ENCODE results near the gene PCDHB16. TPM values are rescaled to one million over a fixed set of nuclear protein-coding genes. Genes with fewer than 3 reads are reported as not detected.
"Not testable (repeated sequence)": the region's sequence is repeated elsewhere in the genome, so short reads cannot be mapped to it uniquely, and the experiment has no call there.

PCDHB16 gene
- total and polyA plus RNA-seq, 4 experiments from 2014 or later: not detected

DNA sequence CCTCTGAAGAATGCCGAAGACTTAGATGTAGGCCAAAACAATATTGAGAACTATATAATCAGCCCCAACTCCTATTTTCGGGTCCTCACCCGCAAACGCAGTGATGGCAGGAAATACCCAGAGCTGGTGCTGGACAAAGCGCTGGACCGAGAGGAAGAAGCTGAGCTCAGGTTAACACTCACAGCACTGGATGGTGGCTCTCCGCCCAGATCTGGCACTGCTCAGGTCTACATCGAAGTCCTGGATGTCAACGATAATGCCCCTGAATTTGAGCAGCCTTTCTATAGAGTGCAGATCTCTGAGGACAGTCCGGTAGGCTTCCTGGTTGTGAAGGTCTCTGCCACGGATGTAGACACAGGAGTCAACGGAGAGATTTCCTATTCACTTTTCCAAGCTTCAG, 32.4 kb downstream of the PCDHB16 start:
- CTCF ChIA-PET (ENCODE audit: partially characterized antibody): interaction anchor here (0.8 kb wide), 1 partner anchor 12 kb away, joined by 3 read pairs; no protein-coding TSS in a partner anchor
- H3K4me1 ChIP-seq (ENCODE audit: insufficient read depth, low read length); H3K36me3 Mint-ChIP-seq; H3K36me3 ChIP-seq (ENCODE audit: insufficient read depth, low read length); H3K9me3 ChIP-seq (ENCODE audit: control insufficient read depth in 1 of 2, low read length in 2 of 2); H3K4me3 ChIP-seq (ENCODE audit: low read length in 2 of 2); DNase-seq; H3K27ac ChIP-seq (ENCODE audit: low read depth, low read length); POLR2A ChIA-PET (ENCODE audit: partially characterized antibody); H3K27ac Mint-ChIP-seq; H3K27me3 ChIP-seq (ENCODE audit: insufficient read depth, low read length); H3K4me1 Mint-ChIP-seq: not testable (repeated sequence)
- peak overlapping the region in 1 of 8 donors; percentile 55 for H3K4me3 Mint-ChIP-seq
- H3K27me3 Mint-ChIP-seq: peaks cover 37 to 39% of the 10 kb centered on the region in 2 donors
- intact Hi-C loops (cut with micrococcal nuclease): loop anchor here (2.0 kb wide), 1 partner anchor 344 kb away; no protein-coding TSS in a partner anchor
- H3K9me3 Mint-ChIP-seq: peaks cover under 1 to 57% (median 44%) of the 10 kb centered on the region in 8 donors

DNA sequence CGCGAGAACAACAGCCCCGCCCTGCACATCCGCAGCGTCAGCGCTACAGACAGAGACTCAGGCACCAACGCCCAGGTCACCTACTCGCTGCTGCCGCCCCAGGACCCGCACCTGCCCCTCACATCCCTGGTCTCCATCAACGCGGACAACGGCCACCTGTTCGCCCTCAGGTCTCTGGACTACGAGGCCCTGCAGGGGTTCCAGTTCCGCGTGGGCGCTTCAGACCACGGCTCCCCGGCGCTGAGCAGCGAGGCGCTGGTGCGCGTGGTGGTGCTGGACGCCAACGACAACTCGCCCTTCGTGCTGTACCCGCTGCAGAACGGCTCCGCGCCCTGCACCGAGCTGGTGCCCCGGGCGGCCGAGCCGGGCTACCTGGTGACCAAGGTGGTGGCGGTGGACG, 33.3 kb downstream of the PCDHB16 start:
- H3K9me3 ChIP-seq (ENCODE audit: control insufficient read depth in 1 of 2, low read length in 2 of 2); H3K27ac ChIP-seq (ENCODE audit: low read depth, low read length); CTCF ChIA-PET (ENCODE audit: partially characterized antibody); H3K27me3 ChIP-seq (ENCODE audit: insufficient read depth, low read length); H3K4me3 Mint-ChIP-seq; H3K36me3 Mint-ChIP-seq; DNase-seq; H3K36me3 ChIP-seq (ENCODE audit: insufficient read depth, low read length); H3K4me1 Mint-ChIP-seq; POLR2A ChIA-PET (ENCODE audit: partially characterized antibody); H3K4me3 ChIP-seq (ENCODE audit: low read length in 2 of 2); H3K4me1 ChIP-seq (ENCODE audit: insufficient read depth, low read length); H3K27ac Mint-ChIP-seq: not testable (repeated sequence)
- Mint-ChIP-seq H3K9me3 (peaks cover 3 to 62% (median 42%) of the 10 kb centered on the region in 8 donors), H3K27me3 (peaks cover 38 to 40% of the 10 kb centered on the region in 2 donors)
- intact Hi-C loops (cut with micrococcal nuclease): loop anchor here (2.0 kb wide), 1 partner anchor 343 kb away; no protein-coding TSS in a partner anchor

DNA sequence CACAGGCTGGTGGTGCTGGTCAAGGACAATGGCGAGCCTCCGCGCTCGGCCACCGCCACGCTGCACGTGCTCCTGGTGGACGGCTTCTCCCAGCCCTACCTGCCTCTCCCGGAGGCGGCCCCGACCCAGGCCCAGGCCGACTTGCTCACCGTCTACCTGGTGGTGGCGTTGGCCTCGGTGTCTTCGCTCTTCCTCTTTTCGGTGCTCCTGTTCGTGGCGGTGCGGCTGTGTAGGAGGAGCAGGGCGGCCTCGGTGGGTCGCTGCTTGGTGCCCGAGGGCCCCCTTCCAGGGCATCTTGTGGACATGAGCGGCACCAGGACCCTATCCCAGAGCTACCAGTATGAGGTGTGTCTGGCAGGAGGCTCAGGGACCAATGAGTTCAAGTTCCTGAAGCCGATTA, 33.8 kb downstream of the PCDHB16 start:
- CTCF ChIA-PET (ENCODE audit: partially characterized antibody): not testable (repeated sequence)

DNA sequence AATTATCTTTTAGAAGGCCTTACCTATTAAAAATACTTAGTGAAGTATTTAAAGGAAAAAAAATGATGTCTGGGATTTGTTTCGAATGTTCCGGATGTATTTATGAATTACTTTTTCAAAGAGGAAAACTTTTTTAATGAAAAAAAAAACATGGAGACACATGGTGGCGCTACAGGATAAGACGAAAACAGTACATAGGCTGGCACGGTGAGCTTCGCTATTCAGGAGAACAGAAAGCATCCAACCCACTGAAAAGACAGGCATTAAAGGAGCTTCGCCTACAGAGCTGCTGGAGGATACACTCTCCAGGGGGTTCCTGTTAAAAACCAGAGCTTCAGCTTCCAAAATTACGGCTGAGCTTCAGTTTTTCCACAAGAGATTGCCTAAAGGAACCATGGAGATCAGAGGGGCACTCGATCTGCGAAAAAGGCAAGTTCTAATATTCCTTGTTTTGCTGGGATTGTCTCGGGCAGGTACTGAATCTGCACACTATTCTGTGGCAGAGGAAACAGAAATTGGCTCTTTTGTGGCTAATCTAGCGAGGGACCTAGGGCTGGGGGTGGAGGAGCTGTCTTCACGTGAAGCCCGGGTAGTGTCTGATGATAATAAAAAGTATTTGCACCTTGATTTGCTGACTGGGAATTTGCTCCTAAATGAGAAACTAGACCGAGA, 41.1 kb downstream of the PCDHB16 start, which contains the start of gene PCDHB14:
PCDHB14 (plus strand) TSS at position 232 of the 672 bp plus-strand sequence; CDS start at position 395, 163 bp downstream.
- peaks cover 0 to 6% (median 2%) of the 10 kb centered on the region in 4 donors for H3K4me1 Mint-ChIP-seq
- POLR2A ChIA-PET (ENCODE audit: partially characterized antibody): no interaction called here
- peaks cover 12% of the 10 kb centered on the region for H3K27me3 ChIP-seq (ENCODE audit: insufficient read depth, low read length)
- H3K27me3 Mint-ChIP-seq: peaks cover 30 to 47% of the 10 kb centered on the region in 2 donors
- no peak within 1 kb of the TSS for H3K27ac ChIP-seq (ENCODE audit: low read depth, low read length)
- H3K9me3 ChIP-seq (ENCODE audit: control insufficient read depth in 1 of 2, low read length in 2 of 2): no peaks in the 10 kb centered on the region
- peak in 1 of 5 donors; percentile 12 for DNase-seq
- no peaks in the 10 kb centered on the region for H3K4me1 ChIP-seq (ENCODE audit: insufficient read depth, low read length)
- peak within 1 kb of the TSS in 1 of 7 donors; percentile 5 for H3K27ac Mint-ChIP-seq
- H3K9me3 Mint-ChIP-seq: peaks cover 4 to 61% (median 40%) of the 10 kb centered on the region in 8 donors
- CTCF ChIA-PET (ENCODE audit: partially characterized antibody): interaction anchor here (0.9 to 2.1 kb wide), 8 partner anchors 9 to 369 kb away, joined by 3 to 19 read pairs (median 4); partner anchors contain the start of gene TAF7
- H3K36me3 Mint-ChIP-seq: no peaks in the 10 kb centered on the region
- intact Hi-C loops (cut with micrococcal nuclease): loop anchor here (1.0 kb wide), 1 partner anchor 341 kb away; no protein-coding TSS in a partner anchor
- H3K36me3 ChIP-seq (ENCODE audit: insufficient read depth, low read length): no peaks in the 10 kb centered on the region
- no peak within 1 kb of the TSS for H3K4me3 ChIP-seq (ENCODE audit: low read length in 2 of 2)
- H3K4me3 Mint-ChIP-seq: peak within 1 kb of the TSS; percentile 8 to 68 (median 42)

More for the DNA sequence above, 33.8 kb downstream of the PCDHB16 start:
- H3K4me1 ChIP-seq (ENCODE audit: insufficient read depth, low read length); H3K4me1 Mint-ChIP-seq; DNase-seq; H3K4me3 ChIP-seq (ENCODE audit: low read length in 2 of 2); H3K9me3 ChIP-seq (ENCODE audit: control insufficient read depth in 1 of 2, low read length in 2 of 2); H3K27ac ChIP-seq (ENCODE audit: low read depth, low read length); H3K36me3 ChIP-seq (ENCODE audit: insufficient read depth, low read length); H3K27me3 ChIP-seq (ENCODE audit: insufficient read depth, low read length); H3K36me3 Mint-ChIP-seq; H3K4me3 Mint-ChIP-seq; POLR2A ChIA-PET (ENCODE audit: partially characterized antibody); H3K27ac Mint-ChIP-seq; intact Hi-C loops (cut with micrococcal nuclease): not testable (repeated sequence)
- Mint-ChIP-seq H3K9me3 (peaks cover 3 to 63% (median 42%) of the 10 kb centered on the region in 8 donors), H3K27me3 (peaks cover 38 to 41% of the 10 kb centered on the region in 2 donors)

DNA sequence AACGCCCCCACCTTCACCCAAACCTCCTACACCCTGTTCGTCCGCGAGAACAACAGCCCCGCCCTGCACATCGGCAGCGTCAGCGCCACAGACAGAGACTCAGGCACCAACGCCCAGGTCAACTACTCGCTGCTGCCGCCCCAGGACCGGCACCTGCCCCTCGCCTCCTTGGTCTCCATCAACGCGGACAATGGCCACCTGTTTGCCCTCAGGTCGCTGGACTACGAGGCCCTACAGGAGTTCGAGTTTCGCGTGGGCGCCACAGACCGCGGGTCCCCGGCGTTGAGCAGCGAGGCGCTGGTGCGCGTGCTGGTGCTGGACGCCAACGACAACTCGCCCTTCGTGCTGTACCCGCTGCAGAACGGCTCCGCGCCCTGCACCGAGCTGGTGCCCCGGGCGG, 42.7 kb downstream of the PCDHB16 start:
- CTCF ChIA-PET (ENCODE audit: partially characterized antibody); H3K27ac ChIP-seq (ENCODE audit: low read depth, low read length); H3K4me3 ChIP-seq (ENCODE audit: low read length in 2 of 2); DNase-seq; intact Hi-C loops (cut with micrococcal nuclease); H3K9me3 ChIP-seq (ENCODE audit: control insufficient read depth in 1 of 2, low read length in 2 of 2); H3K27ac Mint-ChIP-seq; POLR2A ChIA-PET (ENCODE audit: partially characterized antibody); H3K4me1 Mint-ChIP-seq; H3K4me1 ChIP-seq (ENCODE audit: insufficient read depth, low read length); H3K36me3 Mint-ChIP-seq; H3K4me3 Mint-ChIP-seq; H3K36me3 ChIP-seq (ENCODE audit: insufficient read depth, low read length): not testable (repeated sequence)
- Mint-ChIP-seq H3K9me3 (peaks cover 2 to 53% (median 32%) of the 10 kb centered on the region in 8 donors), H3K27me3 (peaks cover 28 to 38% of the 10 kb centered on the region in 2 donors)
- peaks cover 12% of the 10 kb centered on the region for H3K27me3 ChIP-seq (ENCODE audit: insufficient read depth, low read length)

DNA sequence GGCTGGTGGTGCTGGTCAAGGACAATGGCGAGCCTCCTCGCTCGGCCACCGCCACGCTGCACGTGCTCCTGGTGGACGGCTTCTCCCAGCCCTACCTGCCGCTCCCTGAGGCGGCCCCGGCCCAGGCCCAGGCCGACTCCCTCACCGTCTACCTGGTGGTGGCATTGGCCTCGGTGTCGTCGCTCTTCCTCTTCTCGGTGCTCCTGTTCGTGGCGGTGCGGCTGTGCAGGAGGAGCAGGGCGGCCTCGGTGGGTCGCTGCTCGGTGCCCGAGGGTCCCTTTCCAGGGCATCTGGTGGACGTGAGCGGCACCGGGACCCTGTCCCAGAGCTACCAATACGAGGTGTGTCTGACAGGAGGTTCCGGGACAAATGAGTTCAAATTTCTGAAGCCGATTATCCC, 43.2 kb downstream of the PCDHB16 start:
- H3K27me3 ChIP-seq (ENCODE audit: insufficient read depth, low read length): peaks cover 12% of the 10 kb centered on the region
- H3K4me1 ChIP-seq (ENCODE audit: insufficient read depth, low read length); H3K4me1 Mint-ChIP-seq; H3K4me3 Mint-ChIP-seq; CTCF ChIA-PET (ENCODE audit: partially characterized antibody); DNase-seq; intact Hi-C loops (cut with micrococcal nuclease); H3K36me3 Mint-ChIP-seq; H3K27ac Mint-ChIP-seq; H3K9me3 ChIP-seq (ENCODE audit: control insufficient read depth in 1 of 2, low read length in 2 of 2); H3K36me3 ChIP-seq (ENCODE audit: insufficient read depth, low read length); POLR2A ChIA-PET (ENCODE audit: partially characterized antibody); H3K27ac ChIP-seq (ENCODE audit: low read depth, low read length); H3K4me3 ChIP-seq (ENCODE audit: low read length in 2 of 2): not testable (repeated sequence)
- Mint-ChIP-seq H3K9me3 (peaks cover 2 to 48% (median 31%) of the 10 kb centered on the region in 8 donors), H3K27me3 (peaks cover 27 to 32% of the 10 kb centered on the region in 2 donors)

DNA sequence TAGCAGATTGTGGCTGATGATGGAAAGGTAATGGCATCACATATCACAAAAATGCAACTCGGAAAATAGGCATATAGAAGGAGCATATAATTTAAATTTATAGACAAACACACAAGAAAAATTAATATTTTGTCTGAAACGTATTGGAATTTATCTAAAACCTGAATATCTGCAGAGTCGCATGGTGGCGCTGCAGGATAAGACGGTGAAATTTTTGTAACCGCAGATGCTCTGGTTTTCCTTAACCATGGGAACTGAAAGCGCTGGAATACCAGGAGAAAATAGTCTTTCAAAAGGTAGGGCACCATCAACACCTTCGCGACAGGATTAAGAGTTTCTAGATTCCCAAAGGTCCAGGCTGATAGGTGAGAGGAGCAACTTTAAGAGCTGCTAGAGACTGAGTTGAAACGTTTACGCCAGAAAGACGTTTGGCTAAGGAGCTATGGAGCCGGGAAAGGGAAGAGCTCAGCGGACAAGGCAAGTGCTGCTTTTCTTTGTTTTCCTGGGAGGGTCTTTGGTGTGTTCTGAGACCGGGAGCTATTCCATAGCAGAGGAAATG, 52.0 kb downstream of the PCDHB16 start:
- H3K4me3 ChIP-seq (ENCODE audit: low read length in 2 of 2): no peak overlapping the region
- no peaks in the 10 kb centered on the region for H3K4me1 ChIP-seq (ENCODE audit: insufficient read depth, low read length)
- Mint-ChIP-seq H3K4me1 (no peaks in the 10 kb centered on the region), H3K9me3 (peaks cover 7 to 69% (median 63%) of the 10 kb centered on the region in 8 donors), H3K36me3 (no peaks in the 10 kb centered on the region), H3K4me3 (peak overlapping the region in 2 of 8 donors; percentile 9 to 13), H3K27me3 (peaks cover 18 to 32% of the 10 kb centered on the region in 2 donors), H3K27ac (no peak overlapping the region)
- H3K9me3 ChIP-seq (ENCODE audit: control insufficient read depth in 1 of 2, low read length in 2 of 2): no peaks in the 10 kb centered on the region
- ChIA-PET POLR2A (ENCODE audit: partially characterized antibody) (no interaction called here), CTCF (ENCODE audit: partially characterized antibody) (interaction anchor here (0.8 kb wide), 1 partner anchor 324 kb away, joined by 3 read pairs; no protein-coding TSS in a partner anchor)
- peaks cover 6% of the 10 kb centered on the region for H3K27me3 ChIP-seq (ENCODE audit: insufficient read depth, low read length)
- intact Hi-C loops (cut with micrococcal nuclease): no loop called here
- H3K36me3 ChIP-seq (ENCODE audit: insufficient read depth, low read length): no peaks in the 10 kb centered on the region
- H3K27ac ChIP-seq (ENCODE audit: low read depth, low read length): no peak overlapping the region
- DNase-seq: no peak

Data from CD4-positive, alpha-beta memory T cell (primary cell).